Endothelial cell of umbilical vein (primary cell): ENCODE data around the gene FGFR3.

ENCODE experiments used
- CTCF ChIP-seq, 2 donors: IDR thresholded peaks; 1 replicate in 1 of 2; 2 replicates in 1 of 2; pipeline ENCODE4 v1.5.1; 2011; ENCODE audit warnings: low read length in 2 of 2, mild to moderate bottlenecking in 2 of 2, moderate library complexity in 2 of 2, control low read depth in 1 of 2, inconsistent platforms in 1 of 2, low read depth in 1 of 2; ENCODE audit not compliant: insufficient read depth in 1 of 2; ENCODE audit errors: extremely low read depth in 1 of 2
- EZH2 ChIP-seq: IDR thresholded peaks from 2 replicates; pipeline ENCODE4 v1.6.1; 2012; ENCODE audit warnings: borderline replicate concordance, low read depth, mild to moderate bottlenecking, moderate library complexity, low read length, inconsistent platforms; ENCODE audit not compliant: severe bottlenecking
- MAX ChIP-seq: IDR thresholded peaks from 2 replicates; pipeline ENCODE4 v1.6.1; 2011; ENCODE audit not compliant: insufficient read depth, insufficient read length
- POLR2A ChIP-seq: IDR thresholded peaks from 2 replicates; pipeline ENCODE4 v1.6.1; 2012; ENCODE audit warnings: low read depth, mild to moderate bottlenecking, control low read depth, low read length

GRCh38 chr4:1786544-1787362 lies 6.3 kb upstream of the FGFR3 start:
- TF ChIP-seq CTCF (IDR thresholded peaks at IDR 0.05; ENCODE audit: extremely low read depth in 1 of 2, insufficient read depth in 1 of 2, low read depth in 1 of 2, low read length in 2 of 2) (no peak), EZH2 (no peak), POLR2A (no peak), MAX (no peak)
